Measurements from ENCODE around the gene CATSPERZ.

DNA sequence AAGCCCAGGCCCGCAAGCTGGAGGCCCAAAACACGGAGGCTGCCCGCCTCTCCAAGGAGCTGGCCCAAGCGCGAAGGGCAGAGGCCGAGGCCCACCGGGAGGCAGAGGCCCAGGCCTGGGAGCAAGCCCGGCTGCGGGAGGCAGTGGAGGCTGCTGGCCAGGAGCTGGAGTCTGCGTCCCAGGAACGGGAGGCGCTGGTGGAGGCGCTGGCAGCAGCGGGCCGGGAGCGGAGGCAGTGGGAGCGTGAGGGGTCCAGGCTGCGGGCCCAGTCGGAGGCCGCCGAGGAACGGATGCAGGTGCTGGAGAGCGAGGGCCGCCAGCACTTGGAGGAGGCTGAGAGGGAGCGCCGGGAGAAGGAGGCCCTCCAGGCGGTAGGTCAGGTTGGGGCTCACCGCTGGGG lies 44.6 kb downstream of the CATSPERZ start:
- TF ChIP-seq POLR2AphosphoS5 (IDR thresholded peaks at IDR 0.05; ENCODE audit: insufficient read depth in 1 of 2, low read depth in 1 of 2) (no peak), CTCF (IDR thresholded peaks at IDR 0.05) (no peak)
